HG03342 (cell line): ENCODE results near the gene FBN2.

Source experiments
- ATAC-seq: cut with Tn5 transposase; IDR thresholded peaks from one replicate; pipeline ENCODE4 v1.9.1; 2021; ENCODE audit warnings: mild to moderate bottlenecking, moderate library complexity; ENCODE audit not compliant: unreplicated experiment

Gene FBN2

GRCh38 chr5:128366147-128366546 is 171.9 kb downstream of the FBN2 start:
- ATAC-seq, result no peak

GRCh38 chr5:128362370-128362769 is 175.7 kb downstream of the FBN2 start:
- no peak for ATAC-seq

GRCh38 chr5:128358826-128359225 is 179.2 kb downstream of the FBN2 start:
- no peak for ATAC-seq

- no peak for ATAC-seq
These were observed 180.8 kb downstream of the FBN2 start for GRCh38 chr5:128357226-128357625.

- ATAC-seq, result no peak
These were observed 182.1 kb downstream of the FBN2 start for GRCh38 chr5:128355961-128356360.

- no peak for ATAC-seq
These were observed 184.5 kb downstream of the FBN2 start for GRCh38 chr5:128353441-128354107.

- ATAC-seq, result no peak
These were observed 187.3 kb downstream of the FBN2 start for GRCh38 chr5:128350705-128351104.

GRCh38 chr5:128349044-128349858 is 188.8 kb downstream of the FBN2 start:
- no peak for ATAC-seq

- no peak for ATAC-seq
These were observed 192.0 kb downstream of the FBN2 start for GRCh38 chr5:128346038-128346437.

- no peak for ATAC-seq
These were observed 192.8 kb downstream of the FBN2 start for GRCh38 chr5:128345247-128345646.

GRCh38 chr5:128343168-128343567 is 194.9 kb downstream of the FBN2 start:
- ATAC-seq, result no peak

GRCh38 chr5:128341056-128341455 is 197.0 kb downstream of the FBN2 start:
- no peak for ATAC-seq

GRCh38 chr5:128340648-128341047 is 197.4 kb downstream of the FBN2 start:
- ATAC-seq, result no peak

GRCh38 chr5:128339585-128339984 is 198.5 kb downstream of the FBN2 start:
- no peak for ATAC-seq

GRCh38 chr5:128338649-128339048 is 199.4 kb downstream of the FBN2 start:
- ATAC-seq, result no peak

- ATAC-seq, result no peak
These were observed 202.7 kb downstream of the FBN2 start for GRCh38 chr5:128335339-128335738.

- no peak for ATAC-seq
These were observed 203.9 kb downstream of the FBN2 start for GRCh38 chr5:128334010-128334716.

- no peak for ATAC-seq
These were observed 206.8 kb downstream of the FBN2 start for GRCh38 chr5:128331261-128331660.

GRCh38 chr5:128329386-128329939 is 208.6 kb downstream of the FBN2 start:
- no peak for ATAC-seq

- no peak for ATAC-seq
These were observed 209.6 kb downstream of the FBN2 start for GRCh38 chr5:128328446-128328845.

GRCh38 chr5:128328007-128328406 is 210.0 kb downstream of the FBN2 start:
- ATAC-seq, result no peak
